ENCODE measurements around the gene PITX1. TPM values are rescaled to one million over a fixed set of nuclear protein-coding genes. Genes with fewer than 3 reads are reported as not detected.

Gene PITX1
- total RNA-seq, 2 donors from 2014 or later: not detected

DNA sequence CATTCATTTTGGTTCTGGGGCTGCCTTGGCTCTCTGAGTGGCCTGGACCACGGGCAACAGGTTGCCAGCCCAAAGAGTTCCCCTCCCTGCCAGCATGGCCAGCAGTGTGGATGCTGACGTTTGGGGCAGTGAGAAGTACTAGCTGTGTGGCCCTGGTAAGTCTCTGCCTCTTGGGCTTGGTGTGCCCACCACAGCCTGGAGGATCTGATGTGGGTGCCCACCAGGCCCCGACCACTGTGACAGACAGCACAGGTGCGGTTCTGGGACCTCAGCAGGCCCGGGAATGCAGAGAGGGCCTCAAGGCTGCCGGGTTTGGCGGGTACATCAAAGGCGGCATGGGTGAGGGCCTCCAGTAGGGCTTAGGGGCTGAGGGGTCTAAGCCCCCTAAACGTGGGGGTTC, 33.6 kb upstream of the PITX1 start:
- no peak overlapping the region for H3K4me3 Mint-ChIP-seq
- ATAC-seq: no peak
- H3K4me1 Mint-ChIP-seq (ENCODE audit: low read depth in 2 of 2): no peaks in the 10 kb centered on the region
- no peak for DNase-seq (ENCODE audit: low spot score)
- H3K27me3 Mint-ChIP-seq: peaks cover 0 to 5% of the 10 kb centered on the region in 2 donors
- H3K36me3 Mint-ChIP-seq: no peaks in the 10 kb centered on the region
- no peak overlapping the region for H3K27ac Mint-ChIP-seq
- H3K9me3 Mint-ChIP-seq: no peaks in the 10 kb centered on the region

DNA sequence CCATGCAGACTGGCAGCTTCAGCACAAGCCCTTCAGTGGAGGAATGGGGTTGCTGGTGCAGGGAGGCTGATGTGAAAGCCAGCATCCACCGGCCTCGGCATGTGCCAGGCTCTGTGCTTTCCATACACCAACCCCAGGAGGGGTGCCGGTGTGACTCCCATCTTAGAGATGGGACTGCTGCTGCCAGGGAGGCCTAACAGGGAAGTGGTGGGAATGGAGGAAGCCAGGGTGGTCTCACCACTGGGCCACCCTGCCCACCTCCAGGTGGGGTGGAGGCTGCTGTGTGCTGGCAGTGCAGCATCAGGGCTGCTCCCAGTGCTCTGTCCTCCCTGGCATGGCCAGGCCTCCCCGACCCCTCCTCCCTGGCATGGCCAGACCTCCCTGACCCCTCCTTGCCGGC, 32.8 kb upstream of the PITX1 start:
- Mint-ChIP-seq H3K9me3 (no peaks in the 10 kb centered on the region), H3K27ac (no peak overlapping the region), H3K36me3 (no peaks in the 10 kb centered on the region), H3K4me1 (ENCODE audit: low read depth in 2 of 2) (no peaks in the 10 kb centered on the region), H3K4me3 (no peak overlapping the region), H3K27me3 (peaks cover 0 to 5% of the 10 kb centered on the region in 2 donors)
- no peak for ATAC-seq
- no peak for DNase-seq (ENCODE audit: low spot score)

DNA sequence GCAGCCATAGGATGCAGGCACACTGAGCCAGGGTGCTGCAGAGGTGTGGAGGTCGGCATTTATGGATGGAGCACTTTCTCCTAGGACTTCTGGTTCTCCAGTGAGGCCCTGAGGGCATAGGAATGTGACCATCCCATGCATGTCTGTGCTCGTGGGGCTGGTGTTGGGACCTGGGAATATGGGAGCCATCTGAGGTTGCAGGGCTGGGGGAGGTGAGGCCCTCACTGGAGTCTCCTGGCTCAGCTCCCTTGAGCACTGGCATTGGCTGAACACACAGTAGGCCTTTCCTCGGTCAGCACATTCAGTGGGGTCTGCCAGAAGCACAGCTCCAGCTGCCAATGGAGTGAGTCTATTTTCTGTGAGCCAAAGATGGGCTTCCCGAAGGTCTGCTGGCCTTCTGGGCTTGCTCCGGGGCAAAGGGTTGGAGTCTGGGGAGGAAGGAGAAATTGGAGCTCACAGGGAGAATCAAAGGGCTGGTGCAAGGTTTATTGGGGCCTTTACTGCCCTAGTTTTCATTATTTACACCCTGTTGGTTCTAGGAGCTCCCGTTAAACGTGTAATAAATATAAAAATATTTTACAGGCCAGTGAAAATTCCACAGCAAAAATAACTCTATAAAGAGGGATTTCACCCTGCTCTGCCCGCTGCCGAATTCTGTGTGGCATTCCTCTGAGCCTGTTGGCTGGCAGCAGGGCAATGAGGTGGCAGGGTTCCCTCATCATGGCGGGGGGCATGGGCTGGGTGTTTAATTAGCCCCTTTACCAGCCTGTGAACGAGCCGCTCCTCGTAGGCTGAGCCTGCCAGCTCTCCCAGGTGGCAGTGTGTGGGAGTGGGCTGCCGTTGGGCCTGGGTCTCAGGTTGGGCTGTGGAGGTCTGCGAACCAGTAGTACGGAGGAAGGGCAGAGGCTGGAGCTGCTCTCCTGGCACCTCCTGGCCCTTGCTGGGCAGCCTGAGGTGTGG, 31.6 kb upstream of the PITX1 start:
- DNase-seq (ENCODE audit: low spot score): no peak
- no peak overlapping the region for H3K4me3 Mint-ChIP-seq
- ATAC-seq: no peak
- H3K27me3 Mint-ChIP-seq: peaks cover 0 to 7% of the 10 kb centered on the region in 2 donors
- no peaks in the 10 kb centered on the region for H3K4me1 Mint-ChIP-seq (ENCODE audit: low read depth in 2 of 2)
- no peaks in the 10 kb centered on the region for H3K9me3 Mint-ChIP-seq
- no peak overlapping the region for H3K27ac Mint-ChIP-seq
- H3K36me3 Mint-ChIP-seq: no peaks in the 10 kb centered on the region

DNA sequence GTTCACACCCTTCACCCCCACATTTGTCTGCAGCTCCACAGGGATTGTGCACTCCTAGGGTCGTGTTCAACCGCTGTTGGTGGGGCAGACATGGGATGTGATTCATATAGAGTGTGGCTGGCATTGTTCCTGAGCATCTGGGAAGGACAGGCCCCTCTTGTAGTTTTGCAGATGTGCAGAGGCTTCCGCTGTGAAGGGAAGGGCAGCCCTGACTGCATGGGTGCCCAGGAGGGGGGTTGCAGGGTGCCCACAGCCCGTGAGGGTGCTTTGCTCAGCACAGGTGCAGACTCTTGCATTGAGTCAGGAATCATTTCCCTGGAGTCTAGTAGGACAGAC, 30.2 kb upstream of the PITX1 start:
- Mint-ChIP-seq H3K4me3 (no peak overlapping the region), H3K9me3 (no peaks in the 10 kb centered on the region), H3K27me3 (peaks cover 0 to 7% of the 10 kb centered on the region in 2 donors), H3K36me3 (no peaks in the 10 kb centered on the region), H3K4me1 (ENCODE audit: low read depth in 2 of 2) (no peaks in the 10 kb centered on the region), H3K27ac (no peak overlapping the region)
- ATAC-seq: no peak
- no peak for DNase-seq (ENCODE audit: low spot score)

DNA sequence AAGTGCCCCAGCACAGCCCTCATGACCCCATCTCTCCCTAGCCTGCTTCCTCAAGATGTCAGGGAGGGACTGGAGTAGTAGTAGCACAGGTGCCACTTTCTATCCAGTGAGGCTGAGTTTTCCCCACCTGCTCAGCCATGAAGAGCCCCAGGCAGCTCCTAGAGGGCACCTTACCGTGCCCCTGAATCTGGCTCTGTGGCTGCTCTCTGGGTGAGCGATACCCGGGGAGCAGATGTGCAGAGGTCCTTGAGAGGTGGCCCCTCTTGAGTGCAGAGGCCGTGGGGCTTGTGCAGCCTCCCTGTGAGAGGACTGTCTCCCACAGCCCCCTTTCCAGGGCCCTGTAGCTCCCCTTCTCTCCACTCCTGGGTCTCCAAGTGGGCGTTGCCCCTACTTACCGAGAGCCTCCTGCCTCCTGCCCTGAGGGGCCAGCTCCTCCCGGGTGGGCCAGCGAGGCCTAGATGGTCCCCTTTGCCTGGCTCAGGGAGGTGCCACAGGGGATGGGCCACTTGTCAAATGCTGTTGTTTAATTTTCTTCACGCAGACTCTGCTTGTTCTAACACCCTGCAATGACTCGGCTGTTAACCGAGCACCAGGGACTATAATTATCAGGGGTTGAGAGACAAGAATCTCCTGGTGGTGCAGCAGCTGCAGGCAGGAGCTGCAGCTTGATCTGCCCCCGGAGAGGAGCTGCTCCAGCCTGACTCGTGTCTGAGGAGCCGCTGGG, 29.6 kb upstream of the PITX1 start:
- peaks cover 0 to 7% of the 10 kb centered on the region in 2 donors for H3K27me3 Mint-ChIP-seq
- ATAC-seq (no peak), DNase-seq (ENCODE audit: low spot score) (no peak)
- H3K4me1 Mint-ChIP-seq (ENCODE audit: low read depth in 2 of 2): no peaks in the 10 kb centered on the region
- H3K4me3 Mint-ChIP-seq: no peak overlapping the region
- H3K36me3 Mint-ChIP-seq: no peaks in the 10 kb centered on the region
- H3K27ac Mint-ChIP-seq: no peak overlapping the region
- H3K9me3 Mint-ChIP-seq: no peaks in the 10 kb centered on the region

DNA sequence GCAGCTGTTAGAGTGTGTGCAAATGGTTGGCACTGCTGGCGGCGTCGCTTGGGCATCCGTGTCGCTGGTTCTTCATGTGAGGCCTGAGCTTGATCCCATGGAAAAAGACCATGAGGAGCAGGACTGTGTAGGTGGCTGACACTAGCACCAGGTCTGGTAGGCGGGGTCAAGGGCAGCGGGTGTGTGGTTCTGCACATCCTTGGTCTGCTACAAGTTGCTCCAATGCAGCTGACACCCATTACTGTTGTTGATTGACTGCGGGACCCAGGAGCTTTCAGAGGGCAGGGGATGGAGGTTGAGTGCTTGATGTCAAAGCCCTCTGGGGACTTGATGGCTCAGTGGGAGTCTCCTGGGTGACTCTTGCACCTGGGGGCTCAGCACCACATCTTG, 29.0 kb upstream of the PITX1 start:
- Mint-ChIP-seq H3K9me3 (no peaks in the 10 kb centered on the region), H3K36me3 (no peaks in the 10 kb centered on the region), H3K4me3 (no peak overlapping the region), H3K27ac (no peak overlapping the region), H3K27me3 (peaks cover 0 to 10% of the 10 kb centered on the region in 2 donors), H3K4me1 (ENCODE audit: low read depth in 2 of 2) (no peaks in the 10 kb centered on the region)
- ATAC-seq: no peak
- no peak for DNase-seq (ENCODE audit: low spot score)

DNA sequence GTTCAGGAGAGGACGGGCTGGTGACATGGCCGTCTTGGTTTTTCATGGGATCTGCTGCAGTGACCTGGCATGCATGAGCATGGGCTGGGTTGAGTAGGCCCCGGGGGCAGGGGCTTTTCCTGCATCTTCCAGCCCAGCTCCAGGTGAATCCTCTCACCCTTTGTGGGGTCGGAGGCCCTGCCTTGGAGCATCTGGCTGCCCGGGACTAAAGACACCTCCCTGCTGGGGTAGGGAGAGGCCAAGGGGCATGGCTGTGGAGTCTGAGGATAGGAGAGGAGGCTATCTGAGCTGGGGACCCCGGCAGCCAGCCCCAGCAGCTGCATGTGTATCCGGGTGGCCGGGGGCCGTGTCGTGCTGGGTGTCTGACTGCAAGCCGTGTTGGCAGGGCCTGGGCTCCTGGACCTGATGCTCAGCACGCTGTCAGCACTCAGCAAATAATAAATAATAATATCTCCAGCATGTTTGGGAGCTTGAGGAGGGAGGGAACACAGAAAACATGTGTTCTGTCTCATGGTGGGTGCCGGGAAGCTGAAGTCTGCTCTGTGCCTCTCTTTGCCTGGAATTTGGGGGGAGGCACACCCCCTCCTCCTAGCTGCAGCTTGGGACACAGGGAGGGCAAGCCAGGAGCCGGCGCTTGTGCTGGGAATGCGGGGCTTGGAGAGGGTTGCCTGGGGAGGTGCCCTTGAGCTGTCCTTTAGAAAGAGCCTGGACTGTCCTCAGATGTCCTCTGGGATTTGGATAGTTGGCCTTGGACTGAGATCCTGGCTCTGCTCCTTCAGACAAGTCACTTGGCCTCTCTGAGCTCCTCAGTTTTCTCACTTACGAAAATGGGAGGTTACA, 28.4 kb upstream of the PITX1 start:
- Mint-ChIP-seq H3K36me3 (no peaks in the 10 kb centered on the region), H3K27me3 (peaks cover 0 to 14% of the 10 kb centered on the region in 2 donors), H3K9me3 (no peaks in the 10 kb centered on the region), H3K4me3 (no peak overlapping the region), H3K4me1 (ENCODE audit: low read depth in 2 of 2) (no peaks in the 10 kb centered on the region), H3K27ac (no peak overlapping the region)
- ATAC-seq: no peak
- no peak for DNase-seq (ENCODE audit: low spot score)

DNA sequence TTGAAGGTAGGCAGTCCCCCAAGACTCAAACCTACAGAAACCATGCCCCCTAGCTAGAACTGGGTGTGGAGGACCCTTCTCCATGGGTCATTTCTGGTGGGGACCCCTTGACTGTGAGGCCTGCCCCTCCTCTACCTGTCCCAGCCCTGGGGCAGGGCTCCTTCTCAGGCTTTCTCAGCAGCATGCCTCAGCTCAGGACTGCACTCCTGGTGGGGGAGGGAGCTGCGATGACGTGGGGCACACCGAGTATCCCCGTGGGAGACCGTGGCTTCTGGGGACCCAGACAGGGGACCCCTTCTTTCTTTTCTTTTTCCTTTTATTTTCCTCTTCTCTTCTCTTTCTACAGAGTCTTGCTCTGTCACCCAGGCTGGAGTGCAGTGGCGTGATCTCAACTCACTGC, 27.0 kb upstream of the PITX1 start:
- no peak overlapping the region for H3K27ac Mint-ChIP-seq
- peaks cover 7 to 24% of the 10 kb centered on the region in 2 donors for H3K27me3 Mint-ChIP-seq
- no peak for ATAC-seq
- no peaks in the 10 kb centered on the region for H3K36me3 Mint-ChIP-seq
- H3K4me3 Mint-ChIP-seq: no peak overlapping the region
- H3K9me3 Mint-ChIP-seq: no peaks in the 10 kb centered on the region
- DNase-seq (ENCODE audit: low spot score): no peak
- no peaks in the 10 kb centered on the region for H3K4me1 Mint-ChIP-seq (ENCODE audit: low read depth in 2 of 2)

DNA sequence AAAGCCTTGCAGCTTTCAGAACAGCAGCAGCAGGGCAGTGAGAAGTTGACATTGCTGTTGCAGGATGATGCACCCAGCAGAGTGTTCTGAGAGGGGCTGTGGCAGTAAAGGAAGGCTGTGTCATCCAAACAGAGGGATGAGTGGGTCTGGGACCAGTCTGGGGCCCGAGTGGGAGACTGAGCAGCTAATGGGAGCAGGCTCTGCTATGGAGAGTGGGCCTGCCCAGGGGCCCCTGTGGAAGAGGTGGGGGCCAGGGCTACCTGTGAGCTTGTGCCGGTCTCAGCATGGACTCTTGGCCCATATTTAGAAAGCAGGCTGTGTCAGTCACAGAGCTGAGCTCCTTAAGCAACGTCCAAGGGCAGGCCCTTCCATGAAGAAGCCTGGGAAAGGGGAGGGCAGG, 26.0 kb upstream of the PITX1 start:
- Mint-ChIP-seq H3K36me3 (no peaks in the 10 kb centered on the region), H3K4me3 (no peak overlapping the region), H3K4me1 (ENCODE audit: low read depth in 2 of 2) (no peaks in the 10 kb centered on the region), H3K27ac (no peak overlapping the region), H3K27me3 (peaks cover 10 to 22% of the 10 kb centered on the region in 2 donors), H3K9me3 (no peaks in the 10 kb centered on the region)
- no peak for DNase-seq (ENCODE audit: low spot score)
- ATAC-seq: no peak

DNA sequence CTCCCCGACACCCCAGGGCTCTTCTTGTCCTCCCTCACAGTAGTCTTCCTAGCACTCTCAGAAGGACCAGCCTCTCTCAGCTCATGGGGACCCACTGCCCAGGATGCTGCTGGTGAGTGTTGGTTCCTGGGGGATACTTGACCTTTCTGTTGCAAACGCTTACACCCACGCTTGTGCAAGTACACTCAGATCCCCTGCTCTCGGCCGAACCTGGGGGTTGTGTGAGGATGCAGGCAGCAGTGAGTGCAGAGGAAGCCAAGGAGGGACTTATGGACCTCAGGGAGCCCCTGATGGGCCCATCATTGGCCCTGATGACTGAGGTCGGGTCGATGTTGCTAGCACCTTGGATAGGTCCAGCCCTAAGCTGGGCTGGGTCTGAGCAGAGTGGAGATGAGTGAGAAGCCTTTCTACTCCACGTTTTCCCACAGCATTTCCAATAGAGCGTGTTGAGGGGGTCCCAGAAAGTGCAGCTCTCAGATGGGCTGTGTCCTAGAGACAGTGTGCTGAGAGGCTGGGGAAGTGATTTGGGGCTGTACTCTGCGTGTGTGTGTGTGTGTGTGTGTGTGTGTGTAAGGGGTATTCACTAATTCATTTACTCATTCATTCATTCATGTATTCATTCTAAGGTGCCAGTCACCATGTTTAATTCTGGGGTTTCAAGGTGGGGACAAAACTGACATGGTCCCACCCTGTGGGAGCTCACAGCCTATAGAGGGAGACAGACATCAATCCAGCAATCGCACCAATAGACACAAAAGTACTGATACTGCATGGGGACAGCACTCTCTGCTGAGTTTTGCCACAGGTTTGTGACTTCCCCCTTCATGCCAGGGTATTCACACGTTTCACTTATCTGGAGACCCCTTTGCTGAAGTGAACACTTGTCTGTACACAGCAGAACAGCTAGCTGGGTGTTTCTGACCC, 25.2 kb upstream of the PITX1 start:
- H3K4me1 Mint-ChIP-seq (ENCODE audit: low read depth in 2 of 2): no peaks in the 10 kb centered on the region
- no peak for DNase-seq (ENCODE audit: low spot score)
- H3K4me3 Mint-ChIP-seq: no peak overlapping the region
- peaks cover 15 to 22% of the 10 kb centered on the region in 2 donors for H3K27me3 Mint-ChIP-seq
- no peak for ATAC-seq
- no peak overlapping the region for H3K27ac Mint-ChIP-seq
- no peaks in the 10 kb centered on the region for H3K36me3 Mint-ChIP-seq
- H3K9me3 Mint-ChIP-seq: no peaks in the 10 kb centered on the region

DNA sequence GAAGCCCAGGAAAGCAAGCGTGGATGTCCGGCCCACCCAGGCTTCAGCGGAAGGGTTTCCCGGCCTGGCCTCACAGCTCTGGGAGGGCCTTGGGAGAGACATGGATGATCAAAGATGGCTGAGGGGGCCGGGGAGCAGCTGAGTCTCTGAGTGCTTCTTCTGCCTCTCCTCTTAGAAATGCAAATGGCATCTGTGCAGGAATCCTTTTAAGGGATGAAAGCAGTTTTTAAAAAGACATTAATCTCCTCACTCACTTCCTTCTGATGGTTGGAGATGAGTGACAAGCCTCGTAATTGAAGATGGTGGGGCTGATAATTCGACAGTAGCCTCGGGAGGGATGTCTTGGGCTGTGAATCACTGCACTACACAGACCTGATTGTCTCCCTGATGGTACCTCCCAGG, 24.3 kb upstream of the PITX1 start:
- Mint-ChIP-seq H3K36me3 (no peaks in the 10 kb centered on the region), H3K27ac (no peak overlapping the region), H3K4me1 (ENCODE audit: low read depth in 2 of 2) (no peaks in the 10 kb centered on the region), H3K27me3 (peaks cover 24 to 25% of the 10 kb centered on the region in 2 donors), H3K4me3 (no peak overlapping the region), H3K9me3 (no peaks in the 10 kb centered on the region)
- ATAC-seq (no peak), DNase-seq (ENCODE audit: low spot score) (peak; percentile 56)

DNA sequence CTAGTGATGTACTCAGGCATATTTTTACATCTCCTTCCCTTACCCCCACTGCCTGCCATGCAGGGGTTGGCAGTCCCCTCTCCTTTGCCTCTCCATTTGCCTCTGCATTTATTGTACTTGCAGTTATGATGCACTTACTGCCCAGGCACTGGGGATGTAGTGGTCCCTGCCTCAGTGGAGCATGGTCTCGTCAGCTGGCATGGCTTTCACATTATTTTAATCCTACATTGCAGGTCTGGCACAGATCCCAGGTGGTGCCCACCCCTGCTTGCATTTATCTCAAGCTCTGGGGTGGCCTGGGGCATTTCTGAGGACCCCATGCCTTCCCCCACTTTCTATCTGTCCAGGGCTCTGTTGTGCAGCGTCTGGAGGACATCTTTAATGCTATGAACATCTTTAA, 23.2 kb upstream of the PITX1 start:
- Mint-ChIP-seq H3K27me3 (peaks cover 32 to 34% of the 10 kb centered on the region in 2 donors), H3K36me3 (no peaks in the 10 kb centered on the region), H3K4me1 (ENCODE audit: low read depth in 2 of 2) (no peaks in the 10 kb centered on the region), H3K27ac (no peak overlapping the region), H3K4me3 (no peak overlapping the region), H3K9me3 (no peaks in the 10 kb centered on the region)
- no peak for ATAC-seq
- peak; percentile 25 for DNase-seq (ENCODE audit: low spot score)
